ENCODE measurements around the gene HDAC9. TPM values are rescaled to one million over a fixed set of nuclear protein-coding genes. Genes with fewer than 3 reads are reported as not detected.

HDAC9 gene
- total RNA-seq, 1 experiment from 2014 or later = 17.1 TPM

- H3K9me3 ChIP-seq (ENCODE audit: control insufficient read depth, insufficient read depth, low read depth, low read length) = no peaks in the 10 kb centered on the region
- no peaks in the 10 kb centered on the region for H3K36me3 ChIP-seq (ENCODE audit: control insufficient read depth, insufficient read depth, low read length)
- no peaks in the 10 kb centered on the region for H3K27me3 ChIP-seq (ENCODE audit: control insufficient read depth, insufficient read depth, low read length)
- peak overlapping the region; percentile 2; the same call in 1 of the 2 replicates for H3K27ac ChIP-seq (ENCODE audit: low read length)
- DNase-seq (ENCODE audit: low read depth, low spot score) (no peak), ATAC-seq (no peak)
- intact Hi-C loops (cut with micrococcal nuclease; ENCODE audit: unreplicated experiment) (no loop called here), in situ Hi-C loops (cut with HindIII; ENCODE audit: low pct_unique_long_range_greater_than_20kb, low sequenced_read_pairs) (no loop called here)
- H3K4me3 ChIP-seq (ENCODE audit: low read depth in 2 of 2, low read length in 2 of 2) = no peak overlapping the region
- CTCF ChIA-PET = no interaction called here
- no TSS peak for BruUV-seq (replicated peaks)
- POLR2A ChIA-PET = interaction anchor here (0.5 kb wide), 1 partner anchor 126 kb away, joined by 6 read pairs; no protein-coding TSS in a partner anchor
- no peaks in the 10 kb centered on the region for H3K4me1 ChIP-seq (ENCODE audit: control insufficient read depth, insufficient read depth, low read length)
- TF ChIP-seq, protein P1, sequence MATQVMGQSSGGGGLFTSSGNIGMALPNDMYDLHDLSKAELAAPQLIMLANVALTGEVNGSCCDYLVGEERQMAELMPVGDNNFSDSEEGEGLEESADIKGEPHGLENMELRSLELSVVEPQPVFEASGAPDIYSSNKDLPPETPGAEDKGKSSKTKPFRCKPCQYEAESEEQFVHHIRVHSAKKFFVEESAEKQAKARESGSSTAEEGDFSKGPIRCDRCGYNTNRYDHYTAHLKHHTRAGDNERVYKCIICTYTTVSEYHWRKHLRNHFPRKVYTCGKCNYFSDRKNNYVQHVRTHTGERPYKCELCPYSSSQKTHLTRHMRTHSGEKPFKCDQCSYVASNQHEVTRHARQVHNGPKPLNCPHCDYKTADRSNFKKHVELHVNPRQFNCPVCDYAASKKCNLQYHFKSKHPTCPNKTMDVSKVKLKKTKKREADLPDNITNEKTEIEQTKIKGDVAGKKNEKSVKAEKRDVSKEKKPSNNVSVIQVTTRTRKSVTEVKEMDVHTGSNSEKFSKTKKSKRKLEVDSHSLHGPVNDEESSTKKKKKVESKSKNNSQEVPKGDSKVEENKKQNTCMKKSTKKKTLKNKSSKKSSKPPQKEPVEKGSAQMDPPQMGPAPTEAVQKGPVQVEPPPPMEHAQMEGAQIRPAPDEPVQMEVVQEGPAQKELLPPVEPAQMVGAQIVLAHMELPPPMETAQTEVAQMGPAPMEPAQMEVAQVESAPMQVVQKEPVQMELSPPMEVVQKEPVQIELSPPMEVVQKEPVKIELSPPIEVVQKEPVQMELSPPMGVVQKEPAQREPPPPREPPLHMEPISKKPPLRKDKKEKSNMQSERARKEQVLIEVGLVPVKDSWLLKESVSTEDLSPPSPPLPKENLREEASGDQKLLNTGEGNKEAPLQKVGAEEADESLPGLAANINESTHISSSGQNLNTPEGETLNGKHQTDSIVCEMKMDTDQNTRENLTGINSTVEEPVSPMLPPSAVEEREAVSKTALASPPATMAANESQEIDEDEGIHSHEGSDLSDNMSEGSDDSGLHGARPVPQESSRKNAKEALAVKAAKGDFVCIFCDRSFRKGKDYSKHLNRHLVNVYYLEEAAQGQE (IDR thresholded peaks at IDR 0.05; ENCODE audit: insufficient read depth in 1 of 2, low read depth in 2 of 2, low read length in 1 of 2) = no peak
- no peak for TF ChIP-seq TCF7L2 (IDR thresholded peaks at IDR 0.05; ENCODE audit: low read depth, low read length)
- no peak for TF ChIP-seq POLR2AphosphoS5 (IDR thresholded peaks at IDR 0.05; ENCODE audit: low read depth, low read length)
- TF ChIP-seq SIN3A (IDR thresholded peaks at IDR 0.05; ENCODE audit: borderline replicate concordance, insufficient read depth, low read depth, low read length) = no peak
- TF ChIP-seq, protein P2, sequence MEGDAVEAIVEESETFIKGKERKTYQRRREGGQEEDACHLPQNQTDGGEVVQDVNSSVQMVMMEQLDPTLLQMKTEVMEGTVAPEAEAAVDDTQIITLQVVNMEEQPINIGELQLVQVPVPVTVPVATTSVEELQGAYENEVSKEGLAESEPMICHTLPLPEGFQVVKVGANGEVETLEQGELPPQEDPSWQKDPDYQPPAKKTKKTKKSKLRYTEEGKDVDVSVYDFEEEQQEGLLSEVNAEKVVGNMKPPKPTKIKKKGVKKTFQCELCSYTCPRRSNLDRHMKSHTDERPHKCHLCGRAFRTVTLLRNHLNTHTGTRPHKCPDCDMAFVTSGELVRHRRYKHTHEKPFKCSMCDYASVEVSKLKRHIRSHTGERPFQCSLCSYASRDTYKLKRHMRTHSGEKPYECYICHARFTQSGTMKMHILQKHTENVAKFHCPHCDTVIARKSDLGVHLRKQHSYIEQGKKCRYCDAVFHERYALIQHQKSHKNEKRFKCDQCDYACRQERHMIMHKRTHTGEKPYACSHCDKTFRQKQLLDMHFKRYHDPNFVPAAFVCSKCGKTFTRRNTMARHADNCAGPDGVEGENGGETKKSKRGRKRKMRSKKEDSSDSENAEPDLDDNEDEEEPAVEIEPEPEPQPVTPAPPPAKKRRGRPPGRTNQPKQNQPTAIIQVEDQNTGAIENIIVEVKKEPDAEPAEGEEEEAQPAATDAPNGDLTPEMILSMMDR (IDR thresholded peaks at IDR 0.05) = no peak
Observed at GRCh38 chr7:18445916-18446520, 49.5 kb upstream of the HDAC9 start.

DNA sequence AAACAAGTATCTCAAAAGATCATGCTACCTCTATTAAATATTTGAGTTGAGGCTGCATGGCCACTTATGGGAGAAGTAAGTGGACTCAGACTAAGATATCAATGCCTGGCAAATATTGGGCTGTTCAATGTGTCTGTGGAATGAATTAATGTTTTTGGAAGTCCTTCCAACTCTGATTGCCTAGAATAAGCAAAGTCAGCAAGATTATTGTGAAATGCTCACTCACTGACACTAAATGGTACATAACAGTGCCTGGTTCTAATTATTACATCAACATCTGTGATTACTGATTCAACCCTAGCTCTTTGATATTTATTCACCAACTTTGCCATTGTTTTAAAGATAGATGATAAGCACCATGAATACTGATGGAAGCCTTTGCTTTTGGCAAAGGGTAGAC, 45.5 kb upstream of the HDAC9 start:
- ChIA-PET CTCF (no interaction called here), POLR2A (no interaction called here)
- Histone ChIP-seq H3K36me3 (ENCODE audit: control insufficient read depth, insufficient read depth, low read length) (no peaks in the 10 kb centered on the region), H3K27me3 (ENCODE audit: control insufficient read depth, insufficient read depth, low read length) (no peaks in the 10 kb centered on the region), H3K4me3 (ENCODE audit: low read depth in 2 of 2, low read length in 2 of 2) (no peak overlapping the region), H3K4me1 (ENCODE audit: control insufficient read depth, insufficient read depth, low read length) (no peaks in the 10 kb centered on the region), H3K9me3 (ENCODE audit: control insufficient read depth, insufficient read depth, low read depth, low read length) (no peaks in the 10 kb centered on the region), H3K27ac (ENCODE audit: low read length) (no peak overlapping the region)
- BruUV-seq (replicated peaks) = no TSS peak
- intact Hi-C loops (cut with micrococcal nuclease; ENCODE audit: unreplicated experiment) (no loop called here), in situ Hi-C loops (cut with HindIII; ENCODE audit: low pct_unique_long_range_greater_than_20kb, low sequenced_read_pairs) (no loop called here)
- no peak for ATAC-seq
- DNase-seq (ENCODE audit: low read depth, low spot score) = no peak
- TF ChIP-seq, protein P2 (IDR thresholded peaks at IDR 0.05) = no peak
- TF ChIP-seq POLR2AphosphoS5 (IDR thresholded peaks at IDR 0.05; ENCODE audit: low read depth, low read length) (no peak), SIN3A (IDR thresholded peaks at IDR 0.05; ENCODE audit: borderline replicate concordance, insufficient read depth, low read depth, low read length) (no peak), TCF7L2 (IDR thresholded peaks at IDR 0.05; ENCODE audit: low read depth, low read length) (no peak)
- TF ChIP-seq, protein P1 (IDR thresholded peaks at IDR 0.05; ENCODE audit: insufficient read depth in 1 of 2, low read depth in 2 of 2, low read length in 1 of 2) = no peak
